Activated CD4-positive, alpha-beta memory T cell treated with anti-CD3 and anti-CD28 coated beads for 36 hours (primary cell): ENCODE measurements around the gene RGS3. TPM values are rescaled to one million over a fixed set of nuclear protein-coding genes. Genes with fewer than 3 reads are reported as not detected.

ENCODE experiments used
- CTCF ChIA-PET: fragments of 350-600 bp; sonication (Branson Sonifier 250); formaldehyde crosslinking; loops from one replicate; lab custom pipeline; 2021; ENCODE audit warnings: antibody characterized with exemption, inconsistent platforms; lab: Charles Lee
- POLR2A ChIA-PET: fragments of 350-600 bp; sonication (Branson Sonifier 250); formaldehyde crosslinking; loops from one replicate; lab custom pipeline; 2021; ENCODE audit warnings: antibody characterized with exemption; lab: Charles Lee
- DNase-seq: peaks from one replicate; pipeline ENCODE4 v3.0.0-alpha.2; 2020
- H3K27ac Mint-ChIP-seq: one replicate; pipeline ENCODE4 v1.8.0; 2021; ENCODE audit warnings: mixed read lengths
- H3K27me3 Mint-ChIP-seq: one replicate; pipeline ENCODE4 v1.8.0; 2021; ENCODE audit warnings: mixed read lengths
- H3K36me3 Mint-ChIP-seq: one replicate; pipeline ENCODE4 v1.8.0; 2021; ENCODE audit warnings: mixed read lengths
- H3K4me1 Mint-ChIP-seq: one replicate; pipeline ENCODE4 v1.8.0; 2021; ENCODE audit warnings: low read depth, mixed read lengths
- H3K4me3 Mint-ChIP-seq: one replicate; pipeline ENCODE4 v1.8.0; 2021; ENCODE audit warnings: mild to moderate bottlenecking, mixed read lengths
- H3K9me3 Mint-ChIP-seq: one replicate; pipeline ENCODE4 v1.8.0; 2021; ENCODE audit warnings: mixed read lengths
- intact Hi-C: fragments of 100-400 bp; cut with micrococcal nuclease; formaldehyde crosslinking; loops from one replicate; pipeline ENCODE4 v1.15.1; 2023
- total RNA-seq, 2 experiments: library from RNA; stranded (reverse); gene quantifications; one replicate each; pipeline ENCODE4 v1.2.3, GENCODE V29; 2021

RGS3 gene
- total RNA-seq, 2 experiments from 2014 or later = 54.4 to 57.7 TPM

DNA sequence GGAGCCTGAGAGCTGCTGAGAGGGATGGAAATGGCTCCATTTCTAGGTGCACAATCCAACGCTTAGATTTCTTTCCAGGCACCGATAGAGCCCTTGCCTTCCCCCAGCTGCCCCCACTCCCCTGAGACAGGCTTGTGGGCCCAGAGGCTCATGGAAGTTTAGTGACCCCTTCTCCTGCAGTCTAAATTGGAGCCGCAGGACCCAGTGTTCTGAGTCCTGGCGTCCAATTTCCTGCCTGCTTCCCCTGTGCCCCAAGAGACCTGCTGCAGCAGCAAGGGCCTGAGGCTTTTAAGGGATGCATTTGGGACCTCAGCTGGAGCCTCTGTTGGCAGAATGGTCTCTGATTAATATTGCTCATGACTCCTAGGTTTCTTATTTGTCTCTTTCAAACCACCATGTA, 61.7 kb downstream of the RGS3 start:
- ChIA-PET CTCF (interaction anchor here (0.8 to 1.1 kb wide), 2 partner anchors 20 to 66 kb away, joined by 3 read pairs; no protein-coding TSS in a partner anchor), POLR2A (interaction anchor here (3.1 kb wide), 1 partner anchor 53 kb away, joined by 14 read pairs; no protein-coding TSS in a partner anchor)
- Mint-ChIP-seq H3K36me3 (peaks cover 34% of the 10 kb centered on the region), H3K4me1 (peaks cover 45% of the 10 kb centered on the region), H3K27ac (no peak overlapping the region), H3K4me3 (no peak overlapping the region), H3K9me3 (no peaks in the 10 kb centered on the region), H3K27me3 (no peaks in the 10 kb centered on the region)
- no peak for DNase-seq
- intact Hi-C loops = no loop called here

DNA sequence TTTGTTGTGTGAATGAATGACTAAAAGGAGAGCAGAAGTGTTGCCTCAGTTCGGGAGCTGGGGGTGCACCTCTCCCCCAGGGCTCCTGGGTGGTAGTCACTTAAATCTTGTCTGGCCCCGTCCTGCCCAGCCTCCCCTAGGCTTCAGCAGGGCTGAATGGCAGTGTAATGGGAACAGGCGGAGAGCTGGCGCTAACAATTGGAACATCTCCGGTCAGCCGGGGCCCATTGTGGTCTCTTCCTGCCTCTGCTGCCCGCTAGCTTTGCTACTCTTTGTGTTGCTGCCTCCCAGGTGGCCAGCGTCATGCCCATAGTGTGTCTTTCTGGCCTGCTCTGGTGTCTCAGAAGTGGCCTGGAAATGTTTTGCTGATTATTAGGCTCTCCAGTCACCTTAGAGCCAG, 62.3 kb downstream of the RGS3 start:
- Mint-ChIP-seq H3K27me3 (no peaks in the 10 kb centered on the region), H3K27ac (no peak overlapping the region), H3K9me3 (no peaks in the 10 kb centered on the region), H3K4me3 (no peak overlapping the region), H3K36me3 (peaks cover 37% of the 10 kb centered on the region), H3K4me1 (peaks cover 41% of the 10 kb centered on the region)
- intact Hi-C loops = no loop called here
- ChIA-PET POLR2A (no interaction called here), CTCF (interaction anchor here (0.8 kb wide), 1 partner anchor 19 kb away, joined by 3 read pairs; no protein-coding TSS in a partner anchor)
- no peak for DNase-seq

DNA sequence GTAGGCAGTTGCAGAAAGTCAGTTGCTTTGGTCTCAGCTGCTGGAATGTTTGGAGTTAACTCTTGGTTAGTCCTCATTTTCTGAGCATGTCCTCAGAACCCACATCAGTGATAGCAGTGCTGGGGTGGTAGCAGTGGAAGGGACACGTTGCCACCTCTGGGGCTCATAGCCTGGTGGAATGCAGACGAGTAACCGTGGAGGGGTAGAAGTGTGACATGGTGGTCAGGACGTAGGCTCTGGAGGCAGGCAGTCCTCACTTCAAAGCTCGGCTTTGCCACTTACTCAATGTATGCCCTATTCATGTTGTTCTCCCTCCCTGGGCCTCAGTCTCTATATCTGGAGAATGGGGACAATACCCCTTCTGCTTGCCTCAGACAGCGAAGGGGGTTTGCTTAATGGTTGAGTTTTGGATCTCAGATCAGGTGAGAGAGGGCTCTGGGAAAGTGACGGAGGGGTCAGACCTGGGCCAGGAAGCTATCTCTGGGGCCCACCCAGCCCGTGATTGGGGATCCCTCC, 62.8 kb downstream of the RGS3 start:
- Mint-ChIP-seq H3K9me3 (no peaks in the 10 kb centered on the region), H3K4me3 (no peak overlapping the region), H3K27ac (no peak overlapping the region), H3K36me3 (peaks cover 37% of the 10 kb centered on the region), H3K4me1 (peaks cover 38% of the 10 kb centered on the region), H3K27me3 (no peaks in the 10 kb centered on the region)
- intact Hi-C loops = no loop called here
- POLR2A ChIA-PET = interaction anchor here (0.7 kb wide), 1 partner anchor 16 kb away, joined by 3 read pairs; no protein-coding TSS in a partner anchor
- CTCF ChIA-PET = interaction anchor here (0.8 kb wide), 2 partner anchors 19 to 56 kb away, joined by 3 read pairs; no protein-coding TSS in a partner anchor
- DNase-seq = no peak

DNA sequence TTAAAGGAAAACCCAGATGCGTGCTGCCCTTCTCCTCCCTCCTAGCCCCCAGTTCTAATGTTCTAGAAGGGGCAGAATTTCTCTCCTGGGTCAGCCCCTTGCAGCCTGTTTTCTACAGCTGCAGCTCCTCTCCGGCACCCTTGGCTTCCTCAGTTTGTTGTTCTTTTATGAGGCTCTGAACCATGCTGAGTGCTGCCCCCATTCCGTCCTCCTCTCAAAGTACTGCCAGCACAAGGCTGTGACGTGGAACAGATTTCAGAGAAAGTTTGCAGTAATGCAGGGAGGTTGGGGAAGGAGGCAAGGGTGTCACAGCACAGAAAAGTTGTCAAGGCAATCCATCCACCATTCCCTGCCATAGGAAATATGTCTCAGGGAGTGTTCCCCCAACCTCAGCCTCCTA, 63.3 kb downstream of the RGS3 start:
- Mint-ChIP-seq H3K27ac (no peak overlapping the region), H3K27me3 (no peaks in the 10 kb centered on the region), H3K4me1 (peaks cover 33% of the 10 kb centered on the region), H3K36me3 (peaks cover 41% of the 10 kb centered on the region), H3K4me3 (no peak overlapping the region), H3K9me3 (no peaks in the 10 kb centered on the region)
- ChIA-PET POLR2A (interaction anchor here (0.7 kb wide), 1 partner anchor 15 kb away, joined by 3 read pairs; no protein-coding TSS in a partner anchor), CTCF (interaction anchor here (0.8 kb wide), 1 partner anchor 55 kb away, joined by 3 read pairs; no protein-coding TSS in a partner anchor)
- no peak for DNase-seq
- intact Hi-C loops = no loop called here

DNA sequence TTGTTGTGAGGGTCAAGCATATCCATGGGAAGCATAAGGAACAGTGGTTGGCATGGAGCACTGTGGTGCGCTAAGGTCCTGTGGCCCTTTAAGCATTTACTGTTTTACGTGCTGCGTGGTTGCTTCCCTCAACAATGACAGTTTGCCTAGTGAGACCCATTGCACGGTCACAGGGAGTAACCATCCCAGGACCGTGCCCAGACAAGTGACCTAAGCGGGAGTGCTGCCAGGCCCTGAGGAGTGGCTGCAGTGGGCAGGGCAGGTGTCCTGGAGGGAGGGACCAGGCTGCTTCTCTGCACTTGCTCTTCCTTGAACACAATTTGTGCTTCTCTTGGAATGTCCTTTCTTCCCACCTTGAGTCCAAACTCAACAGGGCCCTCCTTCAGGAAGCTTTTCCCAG, 64.6 kb downstream of the RGS3 start:
- intact Hi-C loops = no loop called here
- Mint-ChIP-seq H3K4me3 (no peak overlapping the region), H3K4me1 (peaks cover 21% of the 10 kb centered on the region), H3K27me3 (no peaks in the 10 kb centered on the region), H3K9me3 (no peaks in the 10 kb centered on the region), H3K36me3 (peaks cover 38% of the 10 kb centered on the region), H3K27ac (no peak overlapping the region)
- CTCF ChIA-PET = no interaction called here
- POLR2A ChIA-PET = no interaction called here
- DNase-seq = no peak

DNA sequence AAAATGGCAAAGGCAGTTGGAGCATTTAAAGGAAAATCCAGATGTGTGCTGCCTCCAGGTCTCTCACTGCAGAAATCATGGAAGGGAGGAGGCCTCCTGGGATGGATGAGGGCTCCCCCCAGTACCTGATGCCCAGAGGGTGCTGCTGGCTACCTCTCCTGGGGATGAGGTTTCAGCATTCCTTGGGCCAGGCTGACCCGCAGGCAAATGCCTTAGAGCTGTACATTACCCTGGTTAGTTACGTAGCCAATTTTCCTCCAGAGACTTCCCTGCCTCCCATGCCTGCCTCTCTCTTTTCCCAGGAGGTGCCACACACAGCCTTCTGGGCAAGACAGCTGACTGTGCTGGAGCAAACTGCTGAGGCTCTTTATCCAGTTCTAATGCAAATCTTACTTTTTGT, 65.3 kb downstream of the RGS3 start:
- Mint-ChIP-seq H3K36me3 (peaks cover 33% of the 10 kb centered on the region), H3K4me3 (no peak overlapping the region), H3K27me3 (no peaks in the 10 kb centered on the region), H3K9me3 (no peaks in the 10 kb centered on the region), H3K27ac (no peak overlapping the region), H3K4me1 (peaks cover 13% of the 10 kb centered on the region)
- ChIA-PET POLR2A (no interaction called here), CTCF (no interaction called here)
- no peak for DNase-seq
- intact Hi-C loops = no loop called here

DNA sequence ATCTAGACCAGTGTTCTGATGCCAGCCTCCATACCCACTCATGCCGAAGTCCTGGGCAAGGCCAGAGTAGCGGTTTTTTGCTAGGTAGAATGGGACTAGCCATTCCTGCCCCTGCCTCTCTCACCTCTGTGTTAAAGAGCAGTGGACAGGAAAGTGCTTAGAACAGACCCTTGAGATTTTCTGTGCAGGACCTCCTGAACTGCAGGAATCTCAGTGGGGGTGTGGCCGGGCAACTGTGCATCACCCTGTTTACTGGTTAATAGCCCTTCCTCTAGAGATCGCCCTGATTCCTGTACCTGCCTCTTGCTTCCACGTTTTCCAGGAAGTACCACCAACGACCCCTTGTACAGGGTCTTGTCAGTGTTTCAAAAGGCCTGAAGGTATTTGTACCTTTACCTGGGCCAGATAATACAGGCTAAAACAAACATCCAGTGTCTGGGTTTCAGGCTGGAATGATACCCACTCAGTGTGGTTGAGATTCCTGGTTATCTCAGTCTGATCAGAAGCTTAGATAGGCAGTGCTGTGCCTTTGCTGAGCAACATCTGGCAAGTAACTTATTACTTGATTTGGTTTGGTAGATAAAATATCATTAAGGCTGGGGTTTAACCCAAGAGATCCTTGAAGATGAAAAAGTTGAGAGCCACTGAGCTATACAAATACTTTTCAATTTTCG, 65.9 kb downstream of the RGS3 start:
- DNase-seq = no peak
- Mint-ChIP-seq H3K4me3 (no peak overlapping the region), H3K27ac (no peak overlapping the region), H3K9me3 (no peaks in the 10 kb centered on the region), H3K27me3 (no peaks in the 10 kb centered on the region), H3K4me1 (peaks cover 7% of the 10 kb centered on the region), H3K36me3 (peaks cover 31% of the 10 kb centered on the region)
- POLR2A ChIA-PET = no interaction called here
- intact Hi-C loops = no loop called here
- CTCF ChIA-PET = no interaction called here

DNA sequence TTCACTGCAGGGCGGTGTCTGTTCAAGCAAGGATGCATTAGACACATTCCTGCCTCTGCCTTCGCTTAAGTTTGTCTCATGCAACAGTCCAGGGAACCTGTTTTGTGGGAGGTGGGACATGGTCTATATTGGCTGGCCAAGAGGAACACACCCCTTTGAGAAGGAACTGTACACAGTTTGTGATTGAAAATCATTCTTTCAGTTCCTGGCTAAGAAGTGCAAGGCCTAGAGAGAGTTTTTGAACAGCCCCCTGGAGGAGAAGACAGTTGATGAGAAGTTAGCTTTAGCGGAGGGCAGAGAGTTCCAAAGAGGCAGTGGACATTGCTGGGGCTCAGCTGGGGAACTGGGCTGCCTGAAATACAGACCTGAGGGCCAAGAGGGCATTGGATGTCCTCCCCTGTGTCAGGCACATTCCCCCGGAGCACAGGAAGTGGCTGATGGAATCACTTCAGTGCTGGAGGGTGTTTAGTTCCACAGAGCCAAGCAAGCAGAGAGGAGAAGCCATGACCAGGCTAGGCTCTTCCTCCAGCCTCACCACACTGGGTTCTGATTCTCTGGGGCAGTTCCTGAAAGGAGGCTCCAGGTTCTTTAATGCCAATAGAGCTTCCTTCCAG, 66.6 kb downstream of the RGS3 start:
- Mint-ChIP-seq H3K27me3 (no peaks in the 10 kb centered on the region), H3K9me3 (no peaks in the 10 kb centered on the region), H3K27ac (no peak overlapping the region), H3K36me3 (peaks cover 26% of the 10 kb centered on the region), H3K4me1 (peaks cover 6% of the 10 kb centered on the region), H3K4me3 (no peak overlapping the region)
- intact Hi-C loops = no loop called here
- POLR2A ChIA-PET = no interaction called here
- CTCF ChIA-PET = no interaction called here
- DNase-seq = no peak

DNA sequence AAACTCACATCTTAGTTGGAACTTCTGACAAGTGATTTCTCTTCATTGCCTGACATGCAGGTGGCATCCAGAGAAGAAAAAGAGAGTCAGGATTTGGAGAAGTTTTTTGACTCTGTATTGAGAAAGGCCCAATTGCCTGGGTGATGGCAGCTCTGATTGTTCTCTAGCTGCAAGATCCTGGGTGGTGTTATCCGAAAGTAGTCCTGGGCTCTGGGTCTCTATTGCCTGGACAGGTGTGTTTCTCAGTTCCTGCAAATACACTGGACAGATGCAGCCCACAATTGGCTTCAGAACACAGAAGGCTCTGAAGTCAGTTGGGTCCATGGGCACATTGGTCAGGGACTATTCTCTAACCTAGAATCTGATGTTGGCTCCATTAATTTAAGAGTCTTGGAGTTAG, 67.4 kb downstream of the RGS3 start:
- Mint-ChIP-seq H3K4me1 (no peaks in the 10 kb centered on the region), H3K27me3 (no peaks in the 10 kb centered on the region), H3K4me3 (no peak overlapping the region), H3K27ac (no peak overlapping the region), H3K9me3 (no peaks in the 10 kb centered on the region), H3K36me3 (peaks cover 22% of the 10 kb centered on the region)
- ChIA-PET POLR2A (no interaction called here), CTCF (no interaction called here)
- intact Hi-C loops = no loop called here
- no peak for DNase-seq

DNA sequence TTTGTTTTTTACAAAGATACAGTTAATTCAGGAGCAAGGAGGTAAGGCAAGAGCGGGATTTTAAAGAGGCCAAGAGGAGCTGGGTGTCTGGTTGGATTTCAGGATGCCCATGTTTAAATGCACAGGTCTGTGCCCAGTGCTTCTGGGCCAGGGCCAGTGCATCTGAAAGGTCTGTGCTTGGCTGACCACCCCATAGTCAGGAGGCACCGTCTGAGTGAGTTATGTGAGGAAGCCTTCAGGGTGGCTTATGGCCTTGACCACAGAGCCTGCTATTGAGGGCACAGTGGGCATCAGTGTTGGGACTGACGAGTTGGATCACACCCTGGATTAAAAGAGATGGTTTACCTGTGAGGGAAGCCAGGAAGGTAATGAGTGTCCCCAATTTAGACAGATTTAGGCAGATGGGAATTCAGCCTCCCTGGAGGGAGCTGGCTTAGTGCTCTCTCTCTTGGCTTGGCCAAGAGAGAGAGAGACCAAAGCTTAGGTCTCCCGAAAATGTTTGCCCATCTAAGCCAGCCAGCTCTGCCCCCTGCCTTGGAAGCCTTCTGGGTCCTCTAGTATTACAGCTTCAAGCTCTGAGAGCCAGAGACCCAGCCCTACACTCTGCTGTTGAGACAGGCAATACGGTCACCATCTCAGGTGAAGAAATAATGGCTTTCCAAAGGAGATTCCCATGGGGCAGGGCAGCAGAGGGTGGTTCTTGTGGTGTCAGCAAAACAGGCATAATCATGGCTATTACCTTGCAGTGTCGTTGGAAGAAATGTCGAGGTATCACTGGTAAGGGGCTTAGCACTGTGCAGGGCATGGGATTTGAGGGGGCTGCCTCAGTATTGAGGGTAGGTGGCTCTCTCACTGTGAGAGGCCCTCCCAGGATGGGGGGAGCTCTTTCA, 68.6 kb downstream of the RGS3 start:
- CTCF ChIA-PET = interaction anchor here (0.6 to 2.0 kb wide), 2 partner anchors 8 to 61 kb away, joined by 3 to 8 read pairs; no protein-coding TSS in a partner anchor
- peaks cover 21% of the 10 kb centered on the region for H3K36me3 Mint-ChIP-seq

DNA sequence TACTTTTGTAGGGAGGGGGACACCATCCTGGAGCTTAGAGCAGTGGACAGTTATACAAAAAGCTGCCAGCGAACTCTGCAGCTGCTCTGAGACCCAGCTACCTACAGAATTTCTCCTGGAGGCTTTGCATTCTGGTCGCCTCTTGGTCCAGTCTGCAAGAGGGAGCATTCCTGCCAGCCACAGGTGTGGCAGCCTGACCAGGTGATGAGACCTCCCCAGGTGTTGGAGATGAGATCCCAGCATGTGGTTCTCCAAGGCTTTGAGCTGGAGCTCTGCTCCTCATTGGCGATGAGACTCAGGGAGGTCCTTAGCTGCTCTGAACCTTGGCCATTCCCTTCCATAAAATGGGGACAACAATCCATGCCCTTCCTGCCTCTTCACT, 69.3 kb downstream of the RGS3 start:
- Mint-ChIP-seq H3K9me3 (no peaks in the 10 kb centered on the region), H3K4me3 (no peak overlapping the region), H3K27me3 (no peaks in the 10 kb centered on the region), H3K27ac (no peak overlapping the region), H3K36me3 (peaks cover 24% of the 10 kb centered on the region), H3K4me1 (no peaks in the 10 kb centered on the region)
- intact Hi-C loops = no loop called here
- ChIA-PET POLR2A (interaction anchor here (1.0 to 1.5 kb wide), 2 partner anchors 11 to 18 kb away, joined by 3 read pairs; no protein-coding TSS in a partner anchor), CTCF (interaction anchor here (0.6 to 2.0 kb wide), 2 partner anchors 9 to 60 kb away, joined by 3 to 8 read pairs; no protein-coding TSS in a partner anchor)
- no peak for DNase-seq

More for the DNA sequence above, 68.6 kb downstream of the RGS3 start:
- POLR2A ChIA-PET = interaction anchor here (1.0 to 1.5 kb wide), 2 partner anchors 12 to 18 kb away, joined by 3 read pairs; no protein-coding TSS in a partner anchor
- intact Hi-C loops = no loop called here
- no peak overlapping the region for H3K27ac Mint-ChIP-seq
- no peak for DNase-seq
- H3K4me1 Mint-ChIP-seq = no peaks in the 10 kb centered on the region
- H3K9me3 Mint-ChIP-seq = no peaks in the 10 kb centered on the region
- H3K4me3 Mint-ChIP-seq = no peak overlapping the region
- H3K27me3 Mint-ChIP-seq = no peaks in the 10 kb centered on the region
